GM19397 (cell line): ENCODE data around the gene CCDC88C.
"Not testable (repeated sequence)": the region's sequence is repeated elsewhere in the genome, so short reads cannot be mapped to it uniquely, and the experiment has no call there.

Experiments used
- ATAC-seq: cut with Tn5 transposase; IDR thresholded peaks from one replicate; pipeline ENCODE4 v1.9.1; 2021; ENCODE audit warnings: mild to moderate bottlenecking, moderate library complexity; ENCODE audit not compliant: unreplicated experiment

CCDC88C gene

GRCh38 chr14:91256661-91257060 lies 161.0 kb downstream of the CCDC88C start:
- no peak for ATAC-seq

GRCh38 chr14:91255026-91255695 lies 162.5 kb downstream of the CCDC88C start:
- ATAC-seq, result no peak

GRCh38 chr14:91254461-91254860 lies 163.2 kb downstream of the CCDC88C start:
- no peak for ATAC-seq

GRCh38 chr14:91253795-91254323 lies 163.8 kb downstream of the CCDC88C start:
- ATAC-seq, result no peak

- ATAC-seq, result no peak
These were observed 164.5 kb downstream of the CCDC88C start for GRCh38 chr14:91252871-91253794.

GRCh38 chr14:91250912-91251311 lies 166.7 kb downstream of the CCDC88C start:
- no peak for ATAC-seq

- ATAC-seq, result peak; percentile 92
These were observed 167.6 kb downstream of the CCDC88C start for GRCh38 chr14:91249841-91250616.

GRCh38 chr14:91246051-91246852 lies 171.4 kb downstream of the CCDC88C start:
- ATAC-seq, result no peak

- ATAC-seq, result not testable (repeated sequence)
These were observed 172.0 kb downstream of the CCDC88C start for GRCh38 chr14:91245616-91246015.

- ATAC-seq, result no peak
These were observed 172.6 kb downstream of the CCDC88C start for GRCh38 chr14:91245029-91245428.

- ATAC-seq, result no peak
These were observed 173.1 kb downstream of the CCDC88C start, which contains the start of gene GPR68 for GRCh38 chr14:91244501-91244901. Gene GPR68 (minus strand): TSS chr14:91244704. CDS start chr14:91235050, 9,654 bp downstream.

GRCh38 chr14:91243074-91243471 lies 174.5 kb downstream of the CCDC88C start:
- ATAC-seq, result no peak

- ATAC-seq, result no peak
These were observed 175.0 kb downstream of the CCDC88C start for GRCh38 chr14:91242635-91243034.

- peak; percentile 48 for ATAC-seq
These were observed 175.8 kb downstream of the CCDC88C start for GRCh38 chr14:91241863-91242262.

GRCh38 chr14:91238661-91239060 lies 179.0 kb downstream of the CCDC88C start:
- no peak for ATAC-seq

- no peak for ATAC-seq
These were observed 179.5 kb downstream of the CCDC88C start for GRCh38 chr14:91238085-91238484.

- no peak for ATAC-seq
These were observed 180.4 kb downstream of the CCDC88C start for GRCh38 chr14:91237219-91237618.

GRCh38 chr14:91235841-91236240 lies 181.8 kb downstream of the CCDC88C start:
- ATAC-seq, result no peak

GRCh38 chr14:91234791-91235114 lies 182.9 kb downstream of the CCDC88C start:
- no peak for ATAC-seq
